HG02798 (cell line): ENCODE results near the gene PCGF2.

Experiments used
- ATAC-seq: cut with Tn5 transposase; IDR thresholded peaks from one replicate; pipeline ENCODE4 v1.9.1; 2021; ENCODE audit warnings: mild to moderate bottlenecking; ENCODE audit not compliant: unreplicated experiment, poor library complexity

PCGF2 gene

GRCh38 chr17:38704606-38705522, 43.3 kb downstream of the PCGF2 start, which contains the start of gene MLLT6:
Gene MLLT6, plus strand, starts transcription at chr17:38705273. Its CDS starts 360 bp downstream, at chr17:38705633.
- peak; percentile 25 for ATAC-seq

DNA sequence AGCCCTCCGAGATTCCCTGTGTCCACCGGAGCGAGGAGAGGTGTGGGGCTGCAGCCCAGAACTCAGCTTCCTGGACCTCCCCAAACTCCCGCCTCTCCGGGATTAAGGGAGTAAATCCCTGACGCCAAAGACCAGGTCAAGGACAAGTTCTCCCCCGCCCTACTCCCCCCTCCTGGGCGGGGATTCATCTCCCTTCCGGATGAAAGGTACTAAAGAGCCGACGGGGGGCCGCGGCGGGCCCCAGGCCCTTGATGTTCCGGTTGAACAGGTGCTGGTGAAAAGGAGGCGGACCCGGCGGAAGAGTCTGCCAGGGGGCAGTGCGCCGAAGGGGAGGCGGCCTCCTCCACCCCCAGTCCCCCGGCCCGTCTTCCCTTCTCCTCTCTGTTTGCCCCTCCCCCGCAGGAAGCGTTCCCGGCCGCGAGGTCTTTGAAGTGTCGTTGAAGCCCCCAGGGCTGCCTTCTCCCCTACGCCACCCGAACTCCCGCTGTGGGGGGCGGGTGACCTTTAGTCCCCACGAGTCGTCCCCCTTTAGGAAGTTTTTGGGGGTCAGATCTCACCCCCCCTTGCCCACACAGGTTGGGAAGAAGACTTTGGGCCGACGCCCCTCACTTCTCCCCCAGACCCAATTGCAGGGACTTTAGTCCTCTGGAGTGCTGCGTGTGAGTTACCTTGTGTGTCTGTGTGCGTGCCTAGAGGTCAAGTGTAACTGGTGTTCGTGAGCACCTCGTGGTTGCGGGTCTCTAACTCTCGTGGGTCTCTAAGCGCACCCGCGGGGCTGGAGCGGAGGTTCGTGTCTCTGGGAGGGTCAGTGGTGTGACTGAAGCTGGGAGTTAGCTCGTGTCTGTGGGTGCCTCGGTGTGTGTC, 44.2 kb downstream of the PCGF2 start:
- ATAC-seq, result peak; percentile 24

- ATAC-seq, result no peak
These were observed 45.0 kb downstream of the PCGF2 start for GRCh38 chr17:38702916-38703741.

DNA sequence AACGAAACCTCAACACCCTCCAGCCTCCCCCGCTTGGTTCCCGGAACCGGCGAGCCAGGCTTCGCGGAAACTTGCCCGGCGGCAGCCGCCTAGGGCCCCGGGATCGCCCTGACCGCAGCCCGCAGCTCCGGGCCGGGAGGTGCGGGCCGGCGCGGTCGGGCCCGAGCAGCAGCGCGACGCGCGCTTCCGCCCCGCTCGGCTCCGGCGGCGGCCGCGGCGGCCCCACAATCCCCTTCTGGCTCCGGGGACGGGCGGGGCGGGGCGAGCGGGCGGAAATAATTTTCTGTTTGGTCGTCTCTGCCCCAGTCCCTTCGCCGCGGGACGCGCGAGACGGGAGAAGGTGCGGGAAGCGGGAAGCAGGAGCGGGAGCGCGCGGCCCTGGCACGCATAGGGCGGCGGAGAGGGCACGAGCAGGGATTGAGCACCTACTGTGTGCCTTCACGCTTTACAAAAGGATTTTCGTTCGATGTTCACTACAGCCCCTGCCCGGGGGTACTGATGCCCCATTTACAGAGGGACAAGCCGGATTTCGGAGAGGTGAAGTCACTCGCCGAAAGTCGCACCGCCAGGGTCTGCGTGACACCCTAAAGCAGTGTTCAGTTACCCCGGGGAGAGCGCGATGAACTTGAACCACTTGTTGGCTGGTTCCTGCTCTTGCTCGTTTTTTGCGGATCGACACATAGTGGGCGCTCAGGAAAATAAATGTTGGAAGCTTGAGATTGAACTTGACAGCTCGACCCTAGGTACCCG, 45.8 kb downstream of the PCGF2 start:
- ATAC-seq, result peak; percentile 49

- ATAC-seq, result peak; percentile 27
These were observed 46.5 kb downstream of the PCGF2 start for GRCh38 chr17:38701504-38702165.

- no peak for ATAC-seq
These were observed 49.4 kb downstream of the PCGF2 start for GRCh38 chr17:38698760-38699159.

- ATAC-seq, result no peak
These were observed 50.9 kb downstream of the PCGF2 start for GRCh38 chr17:38697061-38697820.

- no peak for ATAC-seq
These were observed 54.3 kb downstream of the PCGF2 start for GRCh38 chr17:38693700-38694329.

DNA sequence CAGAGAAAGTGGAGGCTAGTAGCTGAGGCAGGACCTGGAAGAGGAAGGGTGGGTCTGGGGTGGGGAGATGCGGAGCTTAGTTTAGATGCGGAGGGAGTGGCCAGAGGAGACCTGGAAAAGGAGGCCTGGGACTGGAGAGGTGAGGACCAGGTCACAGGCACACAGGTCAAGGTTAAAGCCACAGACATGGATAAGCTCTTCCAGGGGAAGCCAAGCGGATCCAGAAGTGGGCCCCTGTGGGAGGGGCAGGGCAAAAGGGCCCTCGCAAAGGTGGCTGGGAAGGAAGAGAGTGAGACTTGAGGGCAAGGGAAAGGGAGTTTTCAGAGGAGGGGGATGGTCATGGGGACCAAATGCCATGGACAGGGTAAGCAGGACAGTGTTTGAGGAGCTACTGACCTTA, 57.0 kb downstream of the PCGF2 start:
- ATAC-seq, result no peak

DNA sequence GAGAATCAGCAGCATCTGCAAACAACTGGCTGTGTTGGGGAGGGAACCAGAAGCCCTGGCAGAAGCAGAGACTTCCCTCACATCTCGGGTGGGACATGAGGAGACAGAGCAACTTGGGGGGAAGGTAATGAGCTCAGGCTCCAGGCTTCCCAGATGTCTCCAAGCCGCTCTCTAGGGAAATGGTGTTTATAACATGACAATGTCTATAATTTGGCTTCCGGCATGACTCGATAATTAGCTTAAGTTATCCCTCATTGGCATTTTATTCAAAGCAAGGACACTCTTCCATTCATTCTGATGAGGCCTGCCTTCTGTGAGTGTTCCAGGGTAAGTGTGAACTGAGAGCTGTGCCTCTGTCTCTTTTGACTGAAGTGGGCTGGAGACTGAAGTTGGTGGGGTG, 57.8 kb downstream of the PCGF2 start:
- ATAC-seq, result no peak

DNA sequence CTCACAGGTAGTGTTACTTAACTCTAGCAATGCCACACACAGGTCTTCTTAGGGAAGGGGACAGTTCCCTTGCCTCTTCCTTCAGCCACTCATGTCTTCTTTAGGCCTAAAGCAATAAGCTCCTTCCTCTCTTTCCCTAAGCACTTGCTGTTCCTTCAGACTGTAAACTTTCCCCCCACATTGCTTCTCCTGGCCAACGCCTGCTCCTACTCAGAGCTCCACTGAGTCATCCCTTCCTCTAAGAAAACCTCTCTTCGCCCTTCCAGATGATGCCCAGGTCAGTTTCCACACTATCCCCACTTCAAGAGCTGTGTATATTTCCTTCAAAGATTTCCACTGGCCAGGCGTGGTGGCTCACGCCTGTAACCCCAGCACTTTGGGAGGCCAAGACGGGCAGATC, 60.9 kb downstream of the PCGF2 start:
- ATAC-seq, result no peak

GRCh38 chr17:38685491-38685890, 62.6 kb downstream of the PCGF2 start:
- ATAC-seq, result no peak
